Gastroesophageal sphincter (tissue), 3 donors: ENCODE results near the gene JMJD4.

Experiments
- EP300 ChIP-seq: sonication (generic); formaldehyde crosslinking; IDR thresholded peaks from one replicate; pipeline ENCODE4 v1.6.1; 2017; ENCODE audit warnings: antibody characterized with exemption, mild to moderate bottlenecking
- TF ChIP-seq, protein P1 (sequence below), 4 experiments: fragments of 200-600 bp in 2 of 4; fragments of 450-650 bp in 2 of 4; sonication (generic) in 1 of 4; IDR thresholded peaks; one replicate each; pipeline ENCODE4 v1.5.1; 2017 to 2019; ENCODE audit warnings: antibody characterized with exemption in 4 of 4, mild to moderate bottlenecking in 2 of 4, moderate library complexity in 2 of 4

GRCh38 chr1:227760377-227760776 lies 25.3 kb upstream of the JMJD4 start:
- TF ChIP-seq, protein P1, sequence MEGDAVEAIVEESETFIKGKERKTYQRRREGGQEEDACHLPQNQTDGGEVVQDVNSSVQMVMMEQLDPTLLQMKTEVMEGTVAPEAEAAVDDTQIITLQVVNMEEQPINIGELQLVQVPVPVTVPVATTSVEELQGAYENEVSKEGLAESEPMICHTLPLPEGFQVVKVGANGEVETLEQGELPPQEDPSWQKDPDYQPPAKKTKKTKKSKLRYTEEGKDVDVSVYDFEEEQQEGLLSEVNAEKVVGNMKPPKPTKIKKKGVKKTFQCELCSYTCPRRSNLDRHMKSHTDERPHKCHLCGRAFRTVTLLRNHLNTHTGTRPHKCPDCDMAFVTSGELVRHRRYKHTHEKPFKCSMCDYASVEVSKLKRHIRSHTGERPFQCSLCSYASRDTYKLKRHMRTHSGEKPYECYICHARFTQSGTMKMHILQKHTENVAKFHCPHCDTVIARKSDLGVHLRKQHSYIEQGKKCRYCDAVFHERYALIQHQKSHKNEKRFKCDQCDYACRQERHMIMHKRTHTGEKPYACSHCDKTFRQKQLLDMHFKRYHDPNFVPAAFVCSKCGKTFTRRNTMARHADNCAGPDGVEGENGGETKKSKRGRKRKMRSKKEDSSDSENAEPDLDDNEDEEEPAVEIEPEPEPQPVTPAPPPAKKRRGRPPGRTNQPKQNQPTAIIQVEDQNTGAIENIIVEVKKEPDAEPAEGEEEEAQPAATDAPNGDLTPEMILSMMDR (IDR thresholded peaks at IDR 0.05), result no peak
- no peak for TF ChIP-seq EP300
